Measurements from ENCODE around the gene CAST.
"Not testable (repeated sequence)": the region's sequence is repeated elsewhere in the genome, so short reads cannot be mapped to it uniquely, and the experiment has no call there.

The CAST gene

GRCh38 chr5:96742538-96742937, 80.4 kb downstream of the CAST start:
- no peak overlapping the region for H3K4me3 ChIP-seq (ENCODE audit: low read depth, low read length)
- no peaks in the 10 kb centered on the region for H3K27me3 ChIP-seq (ENCODE audit: control insufficient read depth, insufficient read depth, low read length)
- no peaks in the 10 kb centered on the region for H3K9me3 ChIP-seq (ENCODE audit: control insufficient read depth, insufficient read depth, low read length)
- peaks cover 6% of the 10 kb centered on the region for H3K4me1 ChIP-seq (ENCODE audit: control insufficient read depth, insufficient read depth, low read length)
- no peak overlapping the region for H3K9ac ChIP-seq (ENCODE audit: low read depth, low read length)
- H3K36me3 ChIP-seq (ENCODE audit: control insufficient read depth, insufficient read depth, low read length): no peaks in the 10 kb centered on the region

DNA sequence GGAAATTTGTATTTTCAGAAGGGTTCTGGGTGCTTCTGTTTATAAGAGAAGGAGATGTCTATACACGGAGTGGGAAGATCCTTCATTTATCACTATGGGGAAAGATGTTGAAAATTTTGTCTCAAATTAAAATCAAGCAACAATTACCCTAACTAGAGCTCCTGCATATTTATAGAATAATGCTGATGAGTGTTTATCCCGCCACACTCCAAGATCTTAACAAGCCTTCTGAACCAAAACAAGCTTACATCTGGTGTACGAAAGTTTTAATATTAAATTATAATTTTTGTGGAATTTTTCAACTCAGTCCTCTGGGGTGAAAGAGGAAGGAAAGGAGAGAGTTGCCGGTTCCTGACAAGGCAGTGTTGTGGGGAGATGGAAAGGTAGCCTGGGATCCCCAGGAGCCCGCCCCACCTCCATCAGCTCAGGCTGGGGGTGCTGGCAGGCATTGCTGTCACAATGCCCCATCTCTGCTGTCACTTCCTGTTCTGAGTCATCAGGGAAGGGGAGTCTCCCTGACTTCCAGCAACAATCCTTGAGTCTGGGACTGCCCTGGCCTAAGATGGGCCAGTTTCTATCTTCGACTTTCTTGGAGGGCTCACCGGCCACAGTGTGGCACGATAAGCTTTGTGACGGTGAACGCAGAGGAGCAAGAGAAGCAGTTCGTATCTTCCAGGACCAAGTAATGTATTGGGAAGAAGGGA, 81.0 kb downstream of the CAST start:
- H3K9ac ChIP-seq (ENCODE audit: low read depth, low read length): no peak overlapping the region
- peaks cover 6% of the 10 kb centered on the region for H3K4me1 ChIP-seq (ENCODE audit: control insufficient read depth, insufficient read depth, low read length)
- H3K9me3 ChIP-seq (ENCODE audit: control insufficient read depth, insufficient read depth, low read length): no peaks in the 10 kb centered on the region
- H3K4me3 ChIP-seq (ENCODE audit: low read depth, low read length): no peak overlapping the region
- H3K27me3 ChIP-seq (ENCODE audit: control insufficient read depth, insufficient read depth, low read length): no peaks in the 10 kb centered on the region
- no peaks in the 10 kb centered on the region for H3K36me3 ChIP-seq (ENCODE audit: control insufficient read depth, insufficient read depth, low read length)

GRCh38 chr5:96743805-96744204, 81.6 kb downstream of the CAST start:
- no peak overlapping the region for H3K9ac ChIP-seq (ENCODE audit: low read depth, low read length)
- H3K4me1 ChIP-seq (ENCODE audit: control insufficient read depth, insufficient read depth, low read length): peaks cover 6% of the 10 kb centered on the region
- no peaks in the 10 kb centered on the region for H3K36me3 ChIP-seq (ENCODE audit: control insufficient read depth, insufficient read depth, low read length)

DNA sequence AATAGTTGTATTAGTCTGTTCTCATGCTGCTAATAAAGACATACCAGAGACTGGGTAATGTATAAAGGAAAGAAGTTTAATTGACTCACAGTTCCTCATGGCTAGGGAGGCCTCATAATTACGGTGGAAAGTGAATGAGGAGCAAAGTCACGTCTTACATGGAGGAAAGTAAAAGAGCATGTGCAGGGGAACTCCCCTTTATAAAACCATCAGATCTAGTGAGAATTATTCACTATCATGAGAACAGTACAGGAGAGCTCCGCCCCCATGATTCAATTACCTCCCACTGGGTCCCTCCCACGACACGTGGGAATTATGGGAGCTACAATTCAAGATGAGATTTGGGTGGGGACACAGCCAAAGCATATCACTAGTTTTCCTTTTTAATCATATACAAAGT, 82.0 kb downstream of the CAST start:
- H3K27me3 ChIP-seq (ENCODE audit: control insufficient read depth, insufficient read depth, low read length): not testable (repeated sequence)

More at GRCh38 chr5:96743805-96744204, 81.6 kb downstream of the CAST start:
- no peaks in the 10 kb centered on the region for H3K9me3 ChIP-seq (ENCODE audit: control insufficient read depth, insufficient read depth, low read length)
- no peak overlapping the region for H3K4me3 ChIP-seq (ENCODE audit: low read depth, low read length)
- no peaks in the 10 kb centered on the region for H3K27me3 ChIP-seq (ENCODE audit: control insufficient read depth, insufficient read depth, low read length)

GRCh38 chr5:96745025-96745424, 82.8 kb downstream of the CAST start:
- no peak overlapping the region for H3K9ac ChIP-seq (ENCODE audit: low read depth, low read length)
- H3K36me3 ChIP-seq (ENCODE audit: control insufficient read depth, insufficient read depth, low read length): no peaks in the 10 kb centered on the region
- no peak overlapping the region for H3K4me3 ChIP-seq (ENCODE audit: low read depth, low read length)

More for the DNA sequence above, 82.0 kb downstream of the CAST start:
- not testable (repeated sequence) for H3K36me3 ChIP-seq (ENCODE audit: control insufficient read depth, insufficient read depth, low read length); H3K4me3 ChIP-seq (ENCODE audit: low read depth, low read length); H3K4me1 ChIP-seq (ENCODE audit: control insufficient read depth, insufficient read depth, low read length); H3K9me3 ChIP-seq (ENCODE audit: control insufficient read depth, insufficient read depth, low read length); H3K9ac ChIP-seq (ENCODE audit: low read depth, low read length)

DNA sequence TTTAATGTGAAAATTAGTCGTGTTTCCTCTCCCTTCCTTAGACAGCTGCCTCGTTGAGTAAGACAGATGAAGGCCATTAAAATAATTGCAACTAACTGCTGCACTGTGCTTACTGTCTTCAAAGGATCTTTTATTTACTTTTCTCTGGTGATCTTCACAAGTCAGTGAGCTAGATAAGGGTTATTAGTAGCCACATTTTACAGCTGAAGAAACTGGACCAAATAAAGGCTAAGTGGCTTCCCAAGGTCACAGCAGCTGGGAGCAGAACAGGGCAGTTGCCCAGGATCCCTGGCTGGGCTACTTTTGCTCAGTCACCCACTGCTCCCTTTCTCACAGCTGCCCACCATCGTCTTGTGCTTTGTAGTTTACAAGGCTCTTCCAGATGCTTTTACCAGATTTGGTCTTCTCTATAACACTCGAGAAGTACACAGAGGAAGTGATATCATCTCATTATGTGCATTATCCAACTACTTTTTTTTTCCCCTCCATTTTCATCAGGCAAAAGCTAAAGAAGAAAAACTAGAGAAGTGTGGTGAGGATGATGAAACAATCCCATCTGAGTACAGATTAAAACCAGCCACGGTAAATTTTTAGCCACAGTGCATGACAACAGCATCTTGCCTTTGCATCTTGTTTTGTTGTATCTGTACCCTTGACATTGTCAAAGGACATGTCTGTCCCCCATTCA, 83.8 kb downstream of the CAST start:
- peaks cover 6% of the 10 kb centered on the region for H3K4me1 ChIP-seq (ENCODE audit: control insufficient read depth, insufficient read depth, low read length)
- H3K36me3 ChIP-seq (ENCODE audit: control insufficient read depth, insufficient read depth, low read length): no peaks in the 10 kb centered on the region
- H3K9me3 ChIP-seq (ENCODE audit: control insufficient read depth, insufficient read depth, low read length): no peaks in the 10 kb centered on the region
- H3K27me3 ChIP-seq (ENCODE audit: control insufficient read depth, insufficient read depth, low read length): no peaks in the 10 kb centered on the region
- no peak overlapping the region for H3K9ac ChIP-seq (ENCODE audit: low read depth, low read length)
- H3K4me3 ChIP-seq (ENCODE audit: low read depth, low read length): no peak overlapping the region

More at GRCh38 chr5:96745025-96745424, 82.8 kb downstream of the CAST start:
- H3K9me3 ChIP-seq (ENCODE audit: control insufficient read depth, insufficient read depth, low read length): no peaks in the 10 kb centered on the region
- H3K27me3 ChIP-seq (ENCODE audit: control insufficient read depth, insufficient read depth, low read length): no peaks in the 10 kb centered on the region
- H3K4me1 ChIP-seq (ENCODE audit: control insufficient read depth, insufficient read depth, low read length): peaks cover 6% of the 10 kb centered on the region

DNA sequence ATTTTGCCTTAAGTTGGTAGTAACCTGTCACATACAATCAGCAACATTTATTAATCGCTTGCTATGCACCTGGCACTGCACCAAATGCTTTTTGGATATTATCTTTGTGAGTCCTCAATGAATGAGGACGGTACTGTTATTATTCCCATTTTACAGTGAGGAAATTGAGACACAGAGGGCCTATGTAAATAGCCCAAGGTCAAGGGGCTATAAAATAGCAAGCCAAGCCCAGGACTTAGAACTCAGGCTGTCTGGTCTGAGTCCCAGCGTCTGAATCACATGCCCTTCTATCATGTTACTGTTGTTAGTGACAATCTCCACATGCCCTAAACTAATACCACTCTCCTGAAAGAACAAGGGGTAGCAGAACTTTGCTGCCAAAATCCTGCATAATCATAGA, 85.5 kb downstream of the CAST start:
- H3K4me1 ChIP-seq (ENCODE audit: control insufficient read depth, insufficient read depth, low read length): peaks cover 4% of the 10 kb centered on the region
- no peaks in the 10 kb centered on the region for H3K27me3 ChIP-seq (ENCODE audit: control insufficient read depth, insufficient read depth, low read length)
- H3K4me3 ChIP-seq (ENCODE audit: low read depth, low read length): no peak overlapping the region
- H3K36me3 ChIP-seq (ENCODE audit: control insufficient read depth, insufficient read depth, low read length): no peaks in the 10 kb centered on the region
- no peak overlapping the region for H3K9ac ChIP-seq (ENCODE audit: low read depth, low read length)
- H3K9me3 ChIP-seq (ENCODE audit: control insufficient read depth, insufficient read depth, low read length): no peaks in the 10 kb centered on the region

DNA sequence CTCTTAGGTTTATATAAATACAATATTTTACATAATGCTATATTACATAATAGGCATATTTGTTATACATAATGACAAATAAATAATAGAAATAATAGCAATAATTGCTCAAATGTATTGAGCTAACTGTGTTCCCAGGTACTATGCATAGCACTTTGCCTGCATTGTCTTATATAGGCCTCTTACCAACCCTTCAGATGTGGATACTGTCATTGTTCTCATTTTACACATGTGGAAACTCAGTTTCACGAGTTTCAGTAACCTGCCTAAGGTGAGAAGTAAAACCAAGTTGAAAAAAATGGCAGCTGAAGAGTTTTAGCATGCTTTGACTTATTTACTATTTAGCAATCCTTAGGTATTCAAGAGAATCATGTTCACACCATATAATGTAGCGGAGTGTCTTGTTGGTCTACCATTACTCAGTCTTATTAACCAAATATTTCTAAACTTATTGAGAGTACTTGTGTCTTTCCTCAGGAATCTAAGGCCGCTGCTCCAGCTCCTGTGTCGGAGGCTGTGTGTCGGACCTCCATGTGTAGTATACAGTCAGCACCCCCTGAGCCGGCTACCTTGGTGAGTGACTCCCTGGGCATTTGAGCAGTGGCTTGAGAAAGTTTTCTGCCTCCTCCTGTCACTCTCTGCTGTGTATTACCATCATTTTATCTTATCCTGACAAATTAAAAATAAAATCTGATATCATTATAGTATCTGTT, 88.1 kb downstream of the CAST start:
- Histone ChIP-seq H3K4me1 (ENCODE audit: control insufficient read depth, insufficient read depth, low read length) (no peaks in the 10 kb centered on the region), H3K9me3 (ENCODE audit: control insufficient read depth, insufficient read depth, low read length) (no peaks in the 10 kb centered on the region), H3K27me3 (ENCODE audit: control insufficient read depth, insufficient read depth, low read length) (no peaks in the 10 kb centered on the region), H3K4me3 (ENCODE audit: low read depth, low read length) (no peak overlapping the region), H3K9ac (ENCODE audit: low read depth, low read length) (no peak overlapping the region), H3K36me3 (ENCODE audit: control insufficient read depth, insufficient read depth, low read length) (no peaks in the 10 kb centered on the region)

- H3K36me3 ChIP-seq (ENCODE audit: control insufficient read depth, insufficient read depth, low read length): no peaks in the 10 kb centered on the region
- no peak overlapping the region for H3K9ac ChIP-seq (ENCODE audit: low read depth, low read length)
Measured at GRCh38 chr5:96751203-96752169, 89.3 kb downstream of the CAST start.

GRCh38 chr5:96752341-96753016, 90.3 kb downstream of the CAST start:
- Histone ChIP-seq H3K9ac (ENCODE audit: low read depth, low read length) (no peak overlapping the region), H3K4me3 (ENCODE audit: low read depth, low read length) (no peak overlapping the region), H3K27me3 (ENCODE audit: control insufficient read depth, insufficient read depth, low read length) (no peaks in the 10 kb centered on the region), H3K9me3 (ENCODE audit: control insufficient read depth, insufficient read depth, low read length) (no peaks in the 10 kb centered on the region), H3K4me1 (ENCODE audit: control insufficient read depth, insufficient read depth, low read length) (no peaks in the 10 kb centered on the region), H3K36me3 (ENCODE audit: control insufficient read depth, insufficient read depth, low read length) (no peaks in the 10 kb centered on the region)

More at GRCh38 chr5:96751203-96752169, 89.3 kb downstream of the CAST start:
- no peaks in the 10 kb centered on the region for H3K9me3 ChIP-seq (ENCODE audit: control insufficient read depth, insufficient read depth, low read length)
- no peak overlapping the region for H3K4me3 ChIP-seq (ENCODE audit: low read depth, low read length)
- H3K27me3 ChIP-seq (ENCODE audit: control insufficient read depth, insufficient read depth, low read length): no peaks in the 10 kb centered on the region
- H3K4me1 ChIP-seq (ENCODE audit: control insufficient read depth, insufficient read depth, low read length): no peaks in the 10 kb centered on the region

GRCh38 chr5:96753017-96753397, 90.8 kb downstream of the CAST start:
- Histone ChIP-seq H3K9ac (ENCODE audit: low read depth, low read length) (no peak overlapping the region), H3K4me1 (ENCODE audit: control insufficient read depth, insufficient read depth, low read length) (no peaks in the 10 kb centered on the region), H3K4me3 (ENCODE audit: low read depth, low read length) (no peak overlapping the region), H3K27me3 (ENCODE audit: control insufficient read depth, insufficient read depth, low read length) (no peaks in the 10 kb centered on the region), H3K9me3 (ENCODE audit: control insufficient read depth, insufficient read depth, low read length) (no peaks in the 10 kb centered on the region), H3K36me3 (ENCODE audit: control insufficient read depth, insufficient read depth, low read length) (no peaks in the 10 kb centered on the region)

Data from iPS-15b (cell line).